ENCODE measurements around the gene GLDN.

DNA sequence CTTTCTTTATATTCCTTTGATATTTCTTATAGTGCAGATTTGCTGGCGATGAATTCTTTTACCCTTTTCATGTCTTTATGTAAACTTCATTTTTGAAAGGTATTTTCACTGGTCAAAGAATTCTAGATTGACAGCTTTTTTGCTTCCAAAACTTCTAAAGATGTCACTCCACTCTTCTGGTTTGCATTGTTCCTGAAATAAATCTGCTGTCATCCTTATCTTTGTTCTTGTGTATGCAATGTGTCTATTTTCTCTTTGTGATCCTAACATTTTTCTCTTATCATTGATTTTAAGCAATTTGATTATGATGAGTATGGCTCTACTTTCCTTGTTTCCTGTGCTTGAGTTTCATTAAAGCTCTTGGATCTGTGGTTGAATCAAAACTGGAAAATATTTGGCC is 103.4 kb downstream of the GLDN start:
- TF ChIP-seq POLR2AphosphoS5 (IDR thresholded peaks at IDR 0.05) (no peak), EP300 (IDR thresholded peaks at IDR 0.05) (no peak)
- TF ChIP-seq, protein P1, sequence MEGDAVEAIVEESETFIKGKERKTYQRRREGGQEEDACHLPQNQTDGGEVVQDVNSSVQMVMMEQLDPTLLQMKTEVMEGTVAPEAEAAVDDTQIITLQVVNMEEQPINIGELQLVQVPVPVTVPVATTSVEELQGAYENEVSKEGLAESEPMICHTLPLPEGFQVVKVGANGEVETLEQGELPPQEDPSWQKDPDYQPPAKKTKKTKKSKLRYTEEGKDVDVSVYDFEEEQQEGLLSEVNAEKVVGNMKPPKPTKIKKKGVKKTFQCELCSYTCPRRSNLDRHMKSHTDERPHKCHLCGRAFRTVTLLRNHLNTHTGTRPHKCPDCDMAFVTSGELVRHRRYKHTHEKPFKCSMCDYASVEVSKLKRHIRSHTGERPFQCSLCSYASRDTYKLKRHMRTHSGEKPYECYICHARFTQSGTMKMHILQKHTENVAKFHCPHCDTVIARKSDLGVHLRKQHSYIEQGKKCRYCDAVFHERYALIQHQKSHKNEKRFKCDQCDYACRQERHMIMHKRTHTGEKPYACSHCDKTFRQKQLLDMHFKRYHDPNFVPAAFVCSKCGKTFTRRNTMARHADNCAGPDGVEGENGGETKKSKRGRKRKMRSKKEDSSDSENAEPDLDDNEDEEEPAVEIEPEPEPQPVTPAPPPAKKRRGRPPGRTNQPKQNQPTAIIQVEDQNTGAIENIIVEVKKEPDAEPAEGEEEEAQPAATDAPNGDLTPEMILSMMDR (IDR thresholded peaks at IDR 0.05) = no peak

Measured in sigmoid colon (tissue), 4 donors.